Testis (tissue), 3 donors: ENCODE results near the gene SLC29A3. TPM values are rescaled to one million over a fixed set of nuclear protein-coding genes. Genes with fewer than 3 reads are reported as not detected.
"Not testable (repeated sequence)": the region's sequence is repeated elsewhere in the genome, so short reads cannot be mapped to it uniquely, and the experiment has no call there.

Experiments
- DNase-seq: peaks from one replicate; pipeline ENCODE4 v3.0.0-alpha.2; 2019
- H3K27ac ChIP-seq, 2 donors: fragments of 200-600 bp; sonication (generic); one replicate each; pipeline ENCODE4 v1.5.1; 2019
- H3K27me3 ChIP-seq: fragments of 200-600 bp; sonication (generic); one replicate; pipeline ENCODE4 v1.5.1; 2019
- H3K36me3 ChIP-seq: fragments of 200-600 bp; sonication (generic); one replicate; pipeline ENCODE4 v1.5.1; 2017; ENCODE audit warnings: low read depth; ENCODE audit errors: missing control alignments
- H3K4me1 ChIP-seq: fragments of 200-600 bp; sonication (generic); one replicate; pipeline ENCODE4 v1.5.1; 2019
- H3K4me3 ChIP-seq, 2 donors: fragments of 200-600 bp; sonication (generic); one replicate each; pipeline ENCODE4 v1.5.1; 2017 to 2019
- H3K9me3 ChIP-seq: fragments of 200-600 bp; sonication (generic); one replicate; pipeline ENCODE4 v1.5.1; 2017
- CTCF ChIP-seq, 3 experiments: fragments of 450-650 bp in 2 of 3; fragments of 200-600 bp in 1 of 3; sonication (generic) in 1 of 3; IDR thresholded peaks; one replicate each; pipeline ENCODE4 v1.5.1; 2016 to 2019; ENCODE audit warnings: antibody characterized with exemption in 3 of 3, mild to moderate bottlenecking in 2 of 3, moderate library complexity in 1 of 3
- POLR2A ChIP-seq: fragments of 450-650 bp; IDR thresholded peaks from one replicate; pipeline ENCODE4 v1.6.1; 2017; ENCODE audit warnings: antibody characterized with exemption, mild to moderate bottlenecking, moderate library complexity
- WGBS, 2 donors: methylation state at CpG; one replicate each; pipeline ENCODE4 v1.1.5; 2018; 5-methylcytosine and 5-hydroxymethylcytosine counted together
- intact Hi-C: fragments of 100-400 bp; cut with DNase I; formaldehyde crosslinking; loops from one replicate; pipeline ENCODE4 v1.15.1; 2023; ENCODE audit warnings: low total_unique reads
- polyA plus RNA-seq: library from polyadenylated mRNA; stranded (reverse); fragments of 350-450 nt; fragmentation: Illumina TruSeq; extraction: RNeasy Lipid Tissue Mini Kit (QIAGEN cat#74804); gene quantifications from one replicate; pipeline ENCODE4 v1.2.3, GENCODE V29; 2014; ENCODE audit warnings: low read depth, low replicate concordance; ENCODE audit not compliant: insufficient read depth
- total RNA-seq, 2 donors: library from RNA; depleted of rRNA; stranded (reverse); fragments of >200 nt; gene quantifications; one replicate each; pipeline ENCODE4 v1.2.3, GENCODE V29; 2016

SLC29A3 gene
- total and polyA plus RNA-seq, 3 donors from 2014 or later = 10.7 to 14.0 (median 12.7) TPM

- intact Hi-C loops = no loop called here
- no peaks in the 10 kb centered on the region for H3K36me3 ChIP-seq
Observed at GRCh38 chr10:71294091-71294561, 24.9 kb upstream of the SLC29A3 start.

GRCh38 chr10:71294856-71295255, 24.2 kb upstream of the SLC29A3 start:
- Histone ChIP-seq H3K9me3 (no peaks in the 10 kb centered on the region), H3K4me1 (peaks cover 23% of the 10 kb centered on the region), H3K36me3 (no peaks in the 10 kb centered on the region), H3K4me3 (no peak overlapping the region), H3K27me3 (no peaks in the 10 kb centered on the region), H3K27ac (no peak overlapping the region)
- DNase-seq = no peak
- 92 to 98% methylated on average over 4 of the region's 4 CpGs for WGBS, 2 donors
- intact Hi-C loops = no loop called here
- no peak for TF ChIP-seq CTCF (IDR thresholded peaks at IDR 0.05)
- no peak for TF ChIP-seq POLR2A

More at GRCh38 chr10:71294091-71294561, 24.9 kb upstream of the SLC29A3 start:
- DNase-seq = no peak
- H3K9me3 ChIP-seq = no peaks in the 10 kb centered on the region
- H3K4me1 ChIP-seq = peaks cover 23% of the 10 kb centered on the region
- H3K27ac ChIP-seq = no peak overlapping the region
- H3K4me3 ChIP-seq = no peak overlapping the region
- 79 to 82% methylated on average over 6 of the region's 6 CpGs for WGBS, 2 donors
- TF ChIP-seq CTCF (IDR thresholded peaks at IDR 0.05) (no peak), POLR2A (no peak)
- H3K27me3 ChIP-seq = no peaks in the 10 kb centered on the region

- no peak overlapping the region for H3K4me3 ChIP-seq
- no peaks in the 10 kb centered on the region for H3K9me3 ChIP-seq
- H3K4me1 ChIP-seq = peaks cover 16% of the 10 kb centered on the region
- H3K27ac ChIP-seq = no peak overlapping the region
- no peak for TF ChIP-seq CTCF (IDR thresholded peaks at IDR 0.05)
- no peak for TF ChIP-seq POLR2A
- intact Hi-C loops = no loop called here
- H3K27me3 ChIP-seq = no peaks in the 10 kb centered on the region
- no peaks in the 10 kb centered on the region for H3K36me3 ChIP-seq
- no peak for DNase-seq
- 90 to 94% methylated on average over 7 to 9 of the region's 9 CpGs for WGBS, 2 donors
Observed at GRCh38 chr10:71295641-71296040, 23.4 kb upstream of the SLC29A3 start.

- peaks cover 14% of the 10 kb centered on the region for H3K4me1 ChIP-seq
- no peaks in the 10 kb centered on the region for H3K36me3 ChIP-seq
- H3K27ac ChIP-seq = no peak overlapping the region
- intact Hi-C loops = no loop called here
- H3K4me3 ChIP-seq = no peak overlapping the region
- no peaks in the 10 kb centered on the region for H3K27me3 ChIP-seq
- no peaks in the 10 kb centered on the region for H3K9me3 ChIP-seq
- 69 to 78% methylated on average over 5 of the region's 5 CpGs for WGBS, 2 donors
- TF ChIP-seq CTCF (IDR thresholded peaks at IDR 0.05) (no peak), POLR2A (no peak)
- DNase-seq = no peak
Observed at GRCh38 chr10:71296086-71296485, 23.0 kb upstream of the SLC29A3 start.

- H3K27ac ChIP-seq, H3K36me3 ChIP-seq, DNase-seq, H3K4me3 ChIP-seq, H3K9me3 ChIP-seq, H3K27me3 ChIP-seq, intact Hi-C loops: not testable (repeated sequence)
- WGBS, 2 donors = 85 to 94% methylated on average over 13 of the region's 13 CpGs
- H3K4me1 ChIP-seq = peaks cover 14% of the 10 kb centered on the region
Observed at GRCh38 chr10:71296811-71297210, 22.2 kb upstream of the SLC29A3 start.
